GM19043 (cell line): ENCODE results near the gene STOM.

ENCODE experiments used
- ATAC-seq: cut with Tn5 transposase; IDR thresholded peaks from one replicate; pipeline ENCODE4 v1.9.1; 2021; ENCODE audit warnings: low read depth; ENCODE audit not compliant: unreplicated experiment

STOM gene

DNA sequence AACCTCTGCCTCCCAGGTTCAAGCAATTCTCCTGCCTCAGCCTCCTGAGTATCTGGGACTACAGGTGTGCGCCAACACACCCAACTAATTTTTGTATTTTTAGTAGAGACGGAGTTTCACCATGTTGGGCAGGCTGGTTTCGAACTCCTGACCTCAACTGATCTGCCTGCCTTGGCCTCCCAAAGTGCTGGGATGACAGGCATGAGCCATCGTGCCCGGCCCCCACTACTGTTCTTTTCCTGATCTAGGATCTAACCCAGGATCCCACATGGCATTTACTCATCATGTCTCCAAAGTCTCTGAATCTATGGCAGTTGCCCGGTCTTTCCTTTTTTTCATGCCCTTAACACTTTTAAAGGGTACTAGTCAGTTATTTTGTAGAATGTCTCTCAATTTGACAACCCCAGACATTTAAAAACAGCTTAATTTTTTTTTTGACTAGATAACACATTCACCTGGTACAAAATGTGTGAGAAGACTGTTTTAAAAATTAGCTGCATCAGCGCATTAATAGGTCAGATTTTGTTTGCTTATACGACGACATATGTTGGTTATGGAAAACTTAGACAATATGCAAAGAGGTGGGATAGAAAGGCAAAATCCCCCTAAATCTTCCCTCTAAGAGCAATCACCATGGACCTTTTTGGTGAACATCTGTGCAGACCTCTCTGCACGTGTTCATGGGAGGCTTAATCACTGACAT, 46.5 kb downstream of the STOM start:
- ATAC-seq: no peak

- ATAC-seq: no peak
These were observed 47.2 kb downstream of the STOM start for GRCh38 chr9:121322737-121323448.

DNA sequence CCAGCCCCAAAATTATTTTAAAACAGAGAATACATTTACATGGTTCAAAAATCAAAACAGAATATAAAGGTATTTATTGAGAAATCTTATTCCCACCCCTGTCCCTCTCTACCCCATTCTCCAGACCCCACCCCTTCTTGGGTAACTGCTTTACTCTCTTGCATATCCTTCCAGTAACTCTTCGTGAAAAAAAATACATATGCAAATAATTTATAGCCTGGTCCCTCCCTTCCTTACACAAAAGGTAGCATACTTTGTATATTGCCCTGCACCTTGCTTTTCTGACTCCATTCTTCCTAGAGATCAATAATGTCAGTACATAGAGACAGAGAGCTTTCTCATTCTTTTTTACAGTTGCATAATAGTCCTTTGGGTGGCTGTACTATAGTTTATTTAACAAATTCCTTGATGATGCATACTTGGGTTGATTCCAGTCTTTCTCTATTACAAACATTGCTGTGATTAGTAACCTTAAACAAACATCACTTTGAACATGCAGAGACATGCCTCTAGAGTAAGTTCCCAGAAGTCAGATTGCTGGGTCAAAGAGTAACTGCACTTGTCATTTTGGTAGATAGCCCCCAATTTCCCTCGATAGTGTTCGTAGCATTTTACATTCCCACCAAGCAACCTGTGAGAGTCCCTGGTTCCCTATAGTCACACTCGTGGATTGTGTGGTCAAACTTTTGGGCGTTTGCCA, 47.9 kb downstream of the STOM start:
- no peak for ATAC-seq

DNA sequence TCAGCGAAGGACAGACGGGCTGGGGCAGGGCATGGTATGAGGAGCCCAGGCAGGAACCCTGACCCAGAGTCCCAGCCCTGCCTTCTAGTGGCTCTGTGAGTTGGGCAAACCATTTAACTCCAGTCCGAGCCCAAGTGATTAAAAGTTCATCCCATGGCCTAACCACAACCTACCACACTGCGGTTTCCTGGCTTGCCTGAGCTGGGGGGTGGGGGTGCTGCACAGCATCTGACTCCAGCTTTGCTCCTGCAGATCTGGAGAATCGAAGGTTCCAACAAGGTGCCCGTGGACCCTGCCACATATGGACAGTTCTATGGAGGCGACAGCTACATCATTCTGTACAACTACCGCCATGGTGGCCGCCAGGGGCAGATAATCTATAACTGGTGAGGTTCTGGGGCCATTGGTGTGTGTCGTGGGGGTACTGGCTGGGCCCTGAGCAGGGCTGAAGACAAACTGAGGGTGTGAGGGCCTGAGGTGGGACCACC, 49.0 kb downstream of the STOM start:
- ATAC-seq: no peak

DNA sequence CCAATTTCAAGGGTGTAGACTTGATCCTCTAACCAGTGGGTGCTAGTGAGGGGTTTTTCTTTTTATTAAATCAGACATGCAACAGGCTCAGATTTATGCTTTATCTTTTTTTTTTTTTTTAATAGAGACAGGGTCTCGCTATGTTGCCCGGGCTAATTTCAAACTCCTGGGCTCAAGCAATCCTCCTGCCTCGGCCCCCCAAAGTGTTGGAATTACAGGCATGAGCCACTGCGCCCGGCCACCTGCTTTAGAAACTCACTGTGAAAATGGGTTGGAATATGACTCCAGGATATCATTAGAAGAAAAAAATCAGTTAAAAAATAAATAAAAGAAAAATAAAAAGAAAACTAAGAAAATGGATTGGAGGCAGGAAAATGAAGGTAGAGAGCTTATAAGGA, 50.7 kb downstream of the STOM start:
- ATAC-seq: no peak

DNA sequence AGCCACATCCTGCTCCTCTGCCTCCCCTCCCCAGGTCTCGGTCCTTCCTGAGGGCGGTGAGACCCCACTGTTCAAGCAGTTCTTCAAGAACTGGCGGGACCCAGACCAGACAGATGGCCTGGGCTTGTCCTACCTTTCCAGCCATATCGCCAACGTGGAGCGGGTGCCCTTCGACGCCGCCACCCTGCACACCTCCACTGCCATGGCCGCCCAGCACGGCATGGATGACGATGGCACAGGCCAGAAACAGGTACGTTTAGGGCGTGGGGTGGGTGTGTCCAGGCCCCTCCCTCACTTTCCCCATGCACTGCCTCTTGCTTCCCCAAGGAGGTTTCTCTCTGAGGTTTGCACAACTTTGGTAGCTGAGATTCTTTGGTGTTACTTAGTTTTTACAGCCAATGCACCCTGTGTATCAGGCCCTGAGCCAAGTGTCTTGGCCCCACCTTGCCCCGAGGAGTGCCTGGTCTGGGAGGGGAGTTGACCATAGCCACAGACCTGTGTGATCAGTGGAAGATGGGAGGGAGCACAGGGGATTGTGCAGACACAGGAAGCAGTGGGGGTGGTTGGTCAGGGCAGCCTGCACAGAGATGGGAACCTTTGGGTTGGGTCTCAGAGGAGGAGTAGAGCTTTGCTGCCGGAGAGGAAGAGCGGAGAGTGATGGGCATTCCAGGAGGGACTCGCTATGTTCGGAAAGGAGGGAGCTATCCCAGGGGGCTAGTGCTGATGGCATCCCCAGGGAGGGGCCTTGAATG, 51.2 kb downstream of the STOM start:
- ATAC-seq: no peak

DNA sequence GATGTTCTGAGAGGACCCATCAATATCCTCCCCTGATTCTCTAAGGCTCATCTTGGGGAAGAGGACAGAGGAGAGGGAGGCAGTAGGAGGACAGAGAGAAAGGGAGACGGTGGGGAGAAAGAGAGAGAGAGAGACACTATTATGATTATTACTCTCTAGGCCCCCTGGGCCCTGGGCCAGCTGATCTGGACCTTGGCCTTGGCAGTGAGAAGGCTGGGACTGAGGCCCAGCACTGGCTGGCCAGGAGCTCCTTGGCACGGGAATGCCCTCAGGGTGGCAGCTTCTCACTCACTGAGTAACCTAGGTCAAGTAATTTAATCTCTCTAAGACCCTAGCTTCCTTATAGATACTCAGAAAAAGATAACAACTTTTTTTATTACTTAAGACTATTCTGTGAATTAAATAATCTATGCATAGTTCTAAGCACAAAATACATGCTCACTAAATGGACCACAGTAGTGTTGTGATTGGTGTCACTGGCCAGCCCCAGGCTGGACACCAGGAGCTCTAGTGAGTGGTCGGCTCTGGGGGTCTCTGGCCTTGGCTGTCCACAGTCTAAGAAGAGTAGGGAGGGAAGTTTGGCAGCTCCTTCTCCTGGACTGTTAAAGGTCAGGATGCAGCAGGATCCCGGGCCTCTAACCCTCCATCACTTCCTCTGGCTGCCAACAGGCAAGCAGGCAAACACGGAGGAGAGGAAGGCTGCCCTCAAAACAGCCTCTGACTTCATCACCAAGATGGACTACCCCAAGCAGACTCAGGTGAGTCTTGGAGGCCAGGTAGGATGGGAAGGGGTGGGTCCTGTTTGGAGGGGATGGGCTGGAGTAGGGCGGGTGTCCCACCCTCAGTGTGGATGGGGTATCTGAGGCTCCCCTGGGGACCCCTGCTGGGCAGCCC, 52.1 kb downstream of the STOM start:
- ATAC-seq: no peak

- no peak for ATAC-seq
These were observed 53.1 kb downstream of the STOM start for GRCh38 chr9:121316852-121317373.

GRCh38 chr9:121316378-121316777, 53.7 kb downstream of the STOM start:
- no peak for ATAC-seq

- no peak for ATAC-seq
These were observed 56.4 kb downstream of the STOM start for GRCh38 chr9:121313458-121314152.

DNA sequence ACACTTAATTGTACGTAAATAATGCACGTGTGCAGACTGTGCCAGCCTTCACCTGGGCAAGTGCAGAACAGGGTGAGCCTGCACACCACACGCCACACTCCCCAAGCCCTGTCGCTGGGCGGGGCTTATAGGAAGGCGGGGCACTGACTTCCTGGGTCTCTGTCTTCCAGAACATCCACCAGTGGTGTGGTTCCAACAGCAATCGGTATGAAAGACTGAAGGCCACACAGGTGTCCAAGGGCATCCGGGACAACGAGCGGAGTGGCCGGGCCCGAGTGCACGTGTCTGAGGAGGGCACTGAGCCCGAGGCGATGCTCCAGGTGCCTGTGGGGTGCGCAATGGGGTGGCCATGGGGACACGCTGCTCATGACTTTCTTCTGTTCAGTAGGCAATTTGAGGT, 57.9 kb downstream of the STOM start:
- ATAC-seq: no peak

DNA sequence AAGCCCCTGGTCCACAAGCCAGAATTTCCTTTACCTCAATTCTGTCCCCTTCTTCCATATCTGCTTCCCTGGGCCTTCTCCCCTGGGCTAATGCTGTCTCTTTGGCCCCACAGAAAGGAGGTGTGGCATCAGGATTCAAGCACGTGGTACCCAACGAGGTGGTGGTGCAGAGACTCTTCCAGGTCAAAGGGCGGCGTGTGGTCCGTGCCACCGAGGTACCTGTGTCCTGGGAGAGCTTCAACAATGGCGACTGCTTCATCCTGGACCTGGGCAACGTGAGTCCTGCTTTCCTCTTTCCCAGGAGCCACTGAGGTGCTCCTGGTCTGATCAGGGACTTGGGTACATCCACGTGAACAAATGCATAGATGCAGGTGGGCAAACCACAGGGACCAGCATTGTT, 59.5 kb downstream of the STOM start:
- no peak for ATAC-seq

GRCh38 chr9:121309833-121310425, 60.1 kb downstream of the STOM start:
- no peak for ATAC-seq

DNA sequence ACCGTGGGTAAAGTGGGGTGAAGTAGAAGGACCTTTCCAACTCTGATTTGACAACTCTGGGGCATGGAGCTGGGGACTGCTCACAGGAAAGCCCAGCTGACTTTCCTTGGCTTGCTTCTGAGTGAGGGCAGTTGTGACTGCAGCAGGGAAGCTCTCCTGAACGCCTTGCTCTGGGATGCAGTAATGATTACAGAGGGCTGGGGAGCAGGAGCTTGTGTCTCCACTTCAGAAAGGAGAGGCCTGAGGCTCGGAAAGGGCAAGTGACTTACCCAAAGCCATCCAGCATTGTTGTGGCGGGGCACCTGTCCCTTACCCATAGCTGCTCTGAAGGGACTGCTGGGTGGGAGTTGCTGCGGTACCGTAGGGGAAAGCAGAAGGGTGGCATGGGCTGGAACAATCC, 60.9 kb downstream of the STOM start:
- no peak for ATAC-seq

DNA sequence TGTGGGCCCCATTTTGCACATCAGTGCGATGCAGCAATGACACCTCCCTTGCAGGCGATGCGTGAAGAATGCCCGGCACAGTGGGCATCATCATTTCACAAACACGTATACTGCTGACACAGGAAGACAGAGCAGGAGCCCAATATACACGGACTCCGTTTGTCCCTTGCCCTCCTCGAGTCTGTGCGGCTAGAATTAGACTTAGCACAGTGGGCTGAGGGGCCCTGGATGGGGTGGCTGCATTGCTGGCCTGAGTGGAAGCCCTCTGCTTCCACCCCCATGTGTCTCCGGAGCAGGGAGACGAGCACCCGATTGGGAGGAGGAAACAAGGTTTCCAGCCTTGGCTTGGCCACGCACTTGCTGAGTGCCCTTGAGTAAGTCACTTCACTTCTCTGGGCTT, 61.3 kb downstream of the STOM start:
- no peak for ATAC-seq

DNA sequence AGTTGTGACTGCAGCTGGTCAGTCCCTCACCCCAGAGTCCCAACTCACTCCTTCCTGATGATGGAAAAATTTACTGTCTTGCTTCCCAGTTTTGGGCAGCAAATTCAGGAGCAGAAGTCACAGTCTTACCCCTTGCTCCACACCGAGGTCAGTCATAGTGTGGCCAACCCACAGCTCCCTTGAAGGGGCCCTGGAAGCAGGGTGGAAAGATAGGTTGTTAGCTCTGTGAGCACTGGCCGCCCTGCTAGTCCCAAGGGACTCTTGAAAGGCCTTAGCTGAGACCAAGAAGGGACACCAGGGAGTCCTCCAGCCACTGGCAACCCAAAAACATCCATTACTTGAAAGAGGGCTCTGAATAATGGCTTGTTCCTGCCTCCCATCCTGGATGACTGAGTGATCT, 62.1 kb downstream of the STOM start:
- ATAC-seq: no peak

- no peak for ATAC-seq
These were observed 64.6 kb downstream of the STOM start for GRCh38 chr9:121305269-121305994.

GRCh38 chr9:121304707-121305106, 65.3 kb downstream of the STOM start:
- no peak for ATAC-seq
